GM21576 (cell line): ENCODE results near the gene GPR42.
"Not testable (repeated sequence)": the region's sequence is repeated elsewhere in the genome, so short reads cannot be mapped to it uniquely, and the experiment has no call there.

Source experiments
- ATAC-seq: cut with Tn5 transposase; IDR thresholded peaks from one replicate; pipeline ENCODE4 v1.9.1; 2021; ENCODE audit warnings: mild to moderate bottlenecking, moderate library complexity; ENCODE audit not compliant: unreplicated experiment

GPR42 gene

GRCh38 chr19:35346193-35347052 lies 24.4 kb upstream of the GPR42 start:
- ATAC-seq = no peak

GRCh38 chr19:35347171-35347929 lies 23.5 kb upstream of the GPR42 start, which contains the start of gene FFAR1:
Gene FFAR1 (plus strand): TSS chr19:35347902. CDS start chr19:35351552, 3,650 bp downstream.
- ATAC-seq = peak; percentile 56

GRCh38 chr19:35347930-35348298 lies 23.0 kb upstream of the GPR42 start:
- no peak for ATAC-seq

- no peak for ATAC-seq
Measured at GRCh38 chr19:35348911-35349611, 21.8 kb upstream of the GPR42 start.

GRCh38 chr19:35349614-35350521 lies 21.0 kb upstream of the GPR42 start:
- ATAC-seq = no peak

- no peak for ATAC-seq
Measured at GRCh38 chr19:35350591-35350990, 20.3 kb upstream of the GPR42 start.

GRCh38 chr19:35351411-35352176 lies 19.3 kb upstream of the GPR42 start:
- ATAC-seq = no peak

- ATAC-seq = no peak
Measured at GRCh38 chr19:35352177-35352447, 18.8 kb upstream of the GPR42 start.

- ATAC-seq = no peak
Measured at GRCh38 chr19:35352448-35353304, 18.2 kb upstream of the GPR42 start.

- ATAC-seq = no peak
Measured at GRCh38 chr19:35353635-35354034, 17.2 kb upstream of the GPR42 start.

- no peak for ATAC-seq
Measured at GRCh38 chr19:35354898-35355297, 16.0 kb upstream of the GPR42 start.

GRCh38 chr19:35355791-35356460 lies 14.9 kb upstream of the GPR42 start:
- no peak for ATAC-seq

GRCh38 chr19:35357867-35358573 lies 12.8 kb upstream of the GPR42 start, which contains the start of gene FFAR3:
Gene FFAR3 (plus strand): TSS chr19:35358460. CDS start chr19:35358891, 431 bp downstream.
- no peak for ATAC-seq

- ATAC-seq = not testable (repeated sequence)
Measured at GRCh38 chr19:35358834-35359233, 12.0 kb upstream of the GPR42 start.

- not testable (repeated sequence) for ATAC-seq
Measured at GRCh38 chr19:35359395-35359794, 11.5 kb upstream of the GPR42 start.

GRCh38 chr19:35360081-35360480 lies 10.8 kb upstream of the GPR42 start:
- not testable (repeated sequence) for ATAC-seq

- no peak for ATAC-seq
Measured at GRCh38 chr19:35360880-35361420, 9.9 kb upstream of the GPR42 start.
